Rectal smooth muscle tissue (tissue), 1 donor: ENCODE data around the gene LPP.
"Not testable (repeated sequence)": the region's sequence is repeated elsewhere in the genome, so short reads cannot be mapped to it uniquely, and the experiment has no call there.

Experiments used
- H3K27ac ChIP-seq: one replicate; pipeline ENCODE4 v1.7.0; 2013; ENCODE audit warnings: low read depth, low read length, inconsistent platforms
- H3K27me3 ChIP-seq: one replicate; pipeline ENCODE4 v1.7.0; 2013; ENCODE audit warnings: low read length; ENCODE audit not compliant: control insufficient read depth, insufficient read depth
- H3K36me3 ChIP-seq: one replicate; pipeline ENCODE4 v1.7.0; 2013; ENCODE audit warnings: low read length; ENCODE audit not compliant: control insufficient read depth, insufficient read depth
- H3K4me1 ChIP-seq: one replicate; pipeline ENCODE4 v1.7.0; 2013; ENCODE audit warnings: low read length; ENCODE audit not compliant: control insufficient read depth, insufficient read depth
- H3K4me3 ChIP-seq: one replicate; pipeline ENCODE4 v1.7.0; 2013; ENCODE audit warnings: low read length
- H3K9ac ChIP-seq: one replicate; pipeline ENCODE4 v1.7.0; 2013; ENCODE audit warnings: low read length

The LPP gene

DNA sequence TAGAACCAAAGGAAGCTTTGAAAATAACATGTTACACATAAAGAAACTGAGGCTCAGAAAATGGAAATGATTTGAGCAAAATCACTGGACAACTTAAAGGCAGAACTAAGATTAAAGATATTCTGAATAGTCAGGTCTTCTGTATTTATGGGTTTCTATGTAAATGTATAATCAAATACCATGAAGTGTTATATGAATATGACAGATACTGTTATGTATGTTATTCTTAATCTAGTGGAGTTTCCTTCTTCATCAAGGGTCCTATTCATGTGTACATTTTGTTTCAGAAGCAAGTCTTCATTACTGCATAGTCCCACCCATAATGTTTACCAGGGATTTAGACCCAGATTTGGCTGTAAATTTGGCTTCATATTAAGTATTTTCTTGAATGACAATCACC lies 547.0 kb downstream of the LPP start:
- Histone ChIP-seq H3K36me3 (no peaks in the 10 kb centered on the region), H3K4me1 (no peaks in the 10 kb centered on the region), H3K27me3 (no peaks in the 10 kb centered on the region), H3K9ac (no peak overlapping the region), H3K4me3 (no peak overlapping the region), H3K27ac (no peak overlapping the region)

DNA sequence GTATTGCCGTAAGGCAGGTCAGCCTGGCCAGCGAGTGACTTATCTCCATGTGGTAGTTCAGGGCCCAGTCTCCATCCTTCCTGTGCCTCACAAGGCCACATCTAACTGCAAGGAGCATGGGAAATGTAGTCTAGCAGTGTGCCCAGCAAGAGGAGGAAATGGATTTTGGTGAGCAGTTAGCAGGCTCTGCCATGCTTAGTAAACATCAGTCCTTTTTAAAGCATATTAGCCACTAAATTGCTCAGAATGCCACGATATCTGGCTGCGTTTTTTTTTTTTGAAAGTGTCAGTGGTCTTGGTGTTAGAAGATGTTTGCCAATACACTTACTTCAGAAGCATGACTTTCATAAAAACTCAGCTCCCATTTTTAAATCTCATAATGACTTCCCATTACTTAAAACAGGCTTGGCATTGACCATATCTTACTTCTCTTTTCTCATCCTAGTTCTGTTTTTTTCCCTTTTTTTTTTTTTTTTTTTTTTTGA lies 547.6 kb downstream of the LPP start:
- H3K4me3 ChIP-seq, result no peak overlapping the region
- H3K4me1 ChIP-seq, result peaks cover 3% of the 10 kb centered on the region
- no peak overlapping the region for H3K27ac ChIP-seq

GRCh38 chr3:188702028-188702427 lies 548.1 kb downstream of the LPP start:
- not testable (repeated sequence) for H3K4me1 ChIP-seq, H3K27me3 ChIP-seq, H3K4me3 ChIP-seq, H3K36me3 ChIP-seq, H3K9ac ChIP-seq, H3K27ac ChIP-seq

More for the DNA sequence above, 547.6 kb downstream of the LPP start:
- no peaks in the 10 kb centered on the region for H3K36me3 ChIP-seq
- no peak overlapping the region for H3K9ac ChIP-seq
- H3K27me3 ChIP-seq, result no peaks in the 10 kb centered on the region

GRCh38 chr3:188706176-188706575 lies 552.2 kb downstream of the LPP start:
- Histone ChIP-seq H3K9ac (no peak overlapping the region), H3K27ac (peak overlapping the region; percentile 6), H3K4me1 (peaks cover 4% of the 10 kb centered on the region), H3K4me3 (no peak overlapping the region), H3K27me3 (no peaks in the 10 kb centered on the region), H3K36me3 (no peaks in the 10 kb centered on the region)

DNA sequence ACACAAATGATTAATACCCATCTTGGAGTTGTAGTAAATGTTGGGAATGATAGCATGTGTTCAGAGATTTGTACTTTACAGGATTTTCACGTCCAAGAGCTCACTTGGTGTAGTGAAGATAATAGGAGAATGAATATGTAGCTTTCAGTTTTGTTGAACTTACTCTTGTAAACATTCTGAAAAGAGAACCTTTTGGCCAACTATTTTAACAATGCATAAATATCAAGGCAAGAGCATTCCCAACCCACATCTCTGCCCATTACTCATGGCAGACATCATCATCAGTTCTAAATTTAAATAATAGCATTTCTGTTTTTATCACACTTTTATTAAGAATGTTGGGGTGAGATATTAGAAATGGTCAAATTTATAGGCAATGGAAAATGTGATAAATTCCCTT lies 552.6 kb downstream of the LPP start:
- H3K27me3 ChIP-seq, result no peaks in the 10 kb centered on the region
- H3K4me3 ChIP-seq, result no peak overlapping the region
- peaks cover 8% of the 10 kb centered on the region for H3K4me1 ChIP-seq
- peak overlapping the region; percentile 6 for H3K27ac ChIP-seq
- H3K9ac ChIP-seq, result no peak overlapping the region
- no peaks in the 10 kb centered on the region for H3K36me3 ChIP-seq

DNA sequence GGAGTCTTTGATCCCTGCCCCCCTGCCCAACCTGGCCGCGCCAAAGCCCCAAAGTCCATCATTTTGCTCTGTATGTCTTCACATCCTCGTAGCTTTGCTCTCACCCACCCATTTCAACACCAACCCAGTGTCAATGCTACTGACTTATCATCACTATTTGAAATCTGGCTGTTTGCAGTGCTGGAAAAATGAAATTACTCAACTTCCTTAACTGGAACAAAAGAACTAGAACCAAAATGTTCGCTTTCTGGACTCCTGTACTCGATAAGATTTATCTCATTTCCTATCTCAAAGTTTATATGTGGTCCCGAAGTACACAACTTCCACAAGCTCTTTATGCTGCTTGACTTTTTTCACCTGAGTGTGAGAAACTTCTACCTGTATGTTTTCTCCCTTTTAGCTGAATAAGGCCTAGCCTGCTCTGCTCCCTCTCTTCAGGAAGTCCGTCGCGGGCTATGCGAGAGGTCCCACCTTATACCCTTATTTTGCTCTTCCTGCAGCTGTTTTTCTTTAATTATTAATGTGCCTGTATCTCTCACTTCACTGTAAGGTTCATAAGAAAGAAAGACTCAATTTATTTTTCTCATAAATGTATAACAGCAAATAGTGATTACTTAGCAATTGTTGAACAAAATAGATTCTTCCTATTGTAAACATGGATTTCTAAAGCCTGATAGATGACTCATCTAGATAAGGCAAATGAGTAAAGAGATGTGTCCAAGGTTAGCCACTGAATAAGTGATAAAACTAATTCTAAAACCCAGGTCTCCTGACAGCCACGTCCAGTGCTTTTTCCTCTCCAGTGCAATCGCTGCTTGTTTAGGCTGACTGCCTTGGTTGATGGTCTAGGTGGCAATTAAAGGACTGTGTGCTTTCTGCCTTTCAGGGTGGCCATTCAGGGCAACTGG lies 553.7 kb downstream of the LPP start:
- no peak overlapping the region for H3K27ac ChIP-seq
- H3K9ac ChIP-seq, result no peak overlapping the region
- no peaks in the 10 kb centered on the region for H3K36me3 ChIP-seq
- H3K27me3 ChIP-seq, result no peaks in the 10 kb centered on the region
- no peak overlapping the region for H3K4me3 ChIP-seq
- peaks cover 13% of the 10 kb centered on the region for H3K4me1 ChIP-seq

DNA sequence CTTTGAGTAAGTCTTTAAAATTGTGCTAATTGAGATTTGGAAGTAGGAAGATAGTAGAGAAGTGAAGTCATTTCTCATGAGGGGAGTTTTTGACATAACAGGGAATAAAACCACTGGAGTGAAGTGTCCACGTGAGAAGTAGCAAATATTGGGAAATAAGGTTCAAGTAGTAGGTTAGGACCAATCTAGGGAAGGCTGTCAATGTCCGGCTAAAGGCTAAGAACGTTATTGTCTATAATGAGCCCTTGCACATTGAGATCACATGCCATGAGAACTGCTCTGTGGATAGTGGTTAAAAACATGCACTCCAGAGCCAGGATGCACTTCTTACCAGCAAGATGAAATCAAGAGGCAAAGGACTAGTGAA lies 557.9 kb downstream of the LPP start:
- Histone ChIP-seq H3K27me3 (no peaks in the 10 kb centered on the region), H3K36me3 (no peaks in the 10 kb centered on the region), H3K9ac (no peak overlapping the region), H3K27ac (peak overlapping the region; percentile 70), H3K4me3 (no peak overlapping the region), H3K4me1 (peaks cover 10% of the 10 kb centered on the region)

GRCh38 chr3:188712248-188712924 lies 558.4 kb downstream of the LPP start:
- no peaks in the 10 kb centered on the region for H3K27me3 ChIP-seq
- H3K4me1 ChIP-seq, result peaks cover 10% of the 10 kb centered on the region
- H3K4me3 ChIP-seq, result no peak overlapping the region
- H3K9ac ChIP-seq, result no peak overlapping the region
- peak overlapping the region; percentile 70 for H3K27ac ChIP-seq
- no peaks in the 10 kb centered on the region for H3K36me3 ChIP-seq

DNA sequence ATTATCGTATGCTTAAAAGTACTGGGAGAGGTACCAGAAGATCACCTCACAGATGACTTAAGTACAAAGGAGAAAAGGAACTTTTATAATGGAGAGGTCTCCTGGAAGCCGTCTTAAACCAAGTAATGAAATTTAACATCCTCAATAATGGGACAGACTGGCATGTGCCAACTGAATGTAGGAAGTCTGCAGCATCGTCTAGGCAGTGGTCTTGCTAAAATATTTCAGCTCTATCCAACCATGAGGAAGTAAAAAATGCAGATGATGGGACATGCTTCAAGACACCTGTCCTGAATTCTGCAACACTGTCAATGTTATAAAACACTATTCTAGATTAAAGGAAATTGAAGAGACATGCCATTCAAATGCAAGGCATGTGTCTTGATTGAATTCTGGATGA lies 559.0 kb downstream of the LPP start:
- Histone ChIP-seq H3K4me3 (no peak overlapping the region), H3K9ac (no peak overlapping the region)

GRCh38 chr3:188719545-188719944 lies 565.6 kb downstream of the LPP start:
- Histone ChIP-seq H3K4me1 (no peaks in the 10 kb centered on the region), H3K36me3 (no peaks in the 10 kb centered on the region), H3K4me3 (no peak overlapping the region), H3K27me3 (no peaks in the 10 kb centered on the region), H3K9ac (no peak overlapping the region), H3K27ac (no peak overlapping the region)

More for the DNA sequence above, 559.0 kb downstream of the LPP start:
- Histone ChIP-seq H3K36me3 (no peaks in the 10 kb centered on the region), H3K27me3 (no peaks in the 10 kb centered on the region), H3K27ac (peak overlapping the region; percentile 49), H3K4me1 (peaks cover 10% of the 10 kb centered on the region)

DNA sequence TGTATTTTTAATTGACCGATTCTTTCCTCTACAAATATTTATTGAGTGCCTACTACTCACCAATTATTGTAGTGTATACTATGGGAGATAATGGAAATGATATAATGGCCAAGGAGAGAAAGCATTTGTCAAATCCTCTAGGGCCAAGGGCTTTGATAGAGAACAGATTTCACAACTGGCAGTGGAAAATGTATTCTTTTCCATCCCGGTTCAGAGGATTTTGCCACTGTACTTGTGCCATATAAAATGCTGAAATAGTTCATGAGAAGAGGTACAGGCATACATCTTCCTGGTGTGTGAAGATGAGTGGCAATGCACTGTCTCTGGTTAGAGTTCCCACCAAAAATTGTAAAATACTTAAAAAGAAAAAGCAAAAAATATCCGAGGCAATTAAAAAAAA lies 566.3 kb downstream of the LPP start:
- H3K9ac ChIP-seq, result no peak overlapping the region
- no peaks in the 10 kb centered on the region for H3K4me1 ChIP-seq
- no peak overlapping the region for H3K4me3 ChIP-seq
- no peaks in the 10 kb centered on the region for H3K36me3 ChIP-seq
- no peak overlapping the region for H3K27ac ChIP-seq
- H3K27me3 ChIP-seq, result no peaks in the 10 kb centered on the region

DNA sequence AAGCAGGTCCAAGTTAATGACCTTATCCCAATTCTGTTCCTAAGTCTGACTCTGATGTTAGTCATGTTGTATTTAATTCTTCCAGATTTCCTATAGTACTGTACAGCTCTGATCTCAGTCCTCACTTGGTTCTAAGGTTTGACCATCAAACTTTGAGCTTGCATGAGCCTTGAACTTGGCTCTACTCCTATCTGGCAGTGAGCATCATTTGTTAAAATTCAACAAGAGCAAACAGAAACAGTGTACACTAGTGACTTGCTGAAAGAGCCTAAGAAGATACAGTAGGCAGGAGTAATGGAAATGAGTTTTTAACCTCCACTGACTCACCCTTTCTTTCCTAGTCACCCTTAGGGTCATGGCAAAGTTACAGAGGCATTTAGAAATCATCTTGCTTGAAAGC lies 566.7 kb downstream of the LPP start:
- H3K4me3 ChIP-seq, result no peak overlapping the region
- H3K4me1 ChIP-seq, result no peaks in the 10 kb centered on the region
- H3K36me3 ChIP-seq, result no peaks in the 10 kb centered on the region
- H3K27me3 ChIP-seq, result no peaks in the 10 kb centered on the region
- no peak overlapping the region for H3K27ac ChIP-seq
- no peak overlapping the region for H3K9ac ChIP-seq
